NCI-H524 (cell line): ENCODE measurements around the gene MT2A.

Experiments
- DNase-seq, 2 experiments: peaks; one replicate each; lab custom pipeline; 2025; lab: John Stamatoyannopoulos, UW

The MT2A gene

GRCh38 chr16:56639045-56639444, 30.7 kb downstream of the MT2A start:
- no peak for DNase-seq

GRCh38 chr16:56640076-56640475, 31.7 kb downstream of the MT2A start:
- no peak for DNase-seq

GRCh38 chr16:56641166-56641565, 32.8 kb downstream of the MT2A start:
- no peak for DNase-seq

GRCh38 chr16:56643080-56643778, 34.8 kb downstream of the MT2A start:
- peak; percentile 31 to 52 for DNase-seq

- no peak for DNase-seq
Observed at GRCh38 chr16:56643833-56644232, 35.4 kb downstream of the MT2A start.

- no peak for DNase-seq
Observed at GRCh38 chr16:56645311-56645710, 36.9 kb downstream of the MT2A start.

GRCh38 chr16:56645838-56646237, 37.5 kb downstream of the MT2A start:
- DNase-seq = no peak

GRCh38 chr16:56647641-56648431, 39.5 kb downstream of the MT2A start:
- DNase-seq = no peak

- no peak for DNase-seq
Observed at GRCh38 chr16:56649271-56649670, 40.9 kb downstream of the MT2A start.

GRCh38 chr16:56649820-56650219, 41.4 kb downstream of the MT2A start:
- no peak for DNase-seq

GRCh38 chr16:56651586-56651985, 43.2 kb downstream of the MT2A start, which contains the start of gene MT1B:
Gene MT1B, plus strand, starts transcription at chr16:56651886. Its CDS starts 68 bp downstream, at chr16:56651954.
- DNase-seq = no peak

- no peak for DNase-seq
Observed at GRCh38 chr16:56652600-56652999, 44.2 kb downstream of the MT2A start.

GRCh38 chr16:56653218-56653617, 44.8 kb downstream of the MT2A start:
- DNase-seq = no peak

- peak; percentile 68 to 73 for DNase-seq
Observed at GRCh38 chr16:56657555-56658326, 49.4 kb downstream of the MT2A start, which contains the start of gene MT1F. Gene MT1F, plus strand, starts transcription at chr16:56657959. Its CDS starts 100 bp downstream, at chr16:56658059.

- DNase-seq = no peak
Observed at GRCh38 chr16:56658327-56658875, 50.0 kb downstream of the MT2A start.
